Esophagus muscularis mucosa (tissue), 3 donors: ENCODE results near the gene OGDH.

Source experiments
- POLR2A ChIP-seq: fragments of 450-650 bp; IDR thresholded peaks from one replicate; pipeline ENCODE4 v1.6.1; 2017; ENCODE audit warnings: antibody characterized with exemption, moderate library complexity, mild to moderate bottlenecking, low read depth
- TF ChIP-seq, protein P1 (sequence below), 3 experiments: fragments of 200-600 bp in 2 of 3; fragments of 450-650 bp in 1 of 3; sonication (generic) in 2 of 3; IDR thresholded peaks; one replicate each; pipeline ENCODE4 v1.5.1; 2017 to 2019; ENCODE audit warnings: antibody characterized with exemption in 3 of 3, mild to moderate bottlenecking in 2 of 3, moderate library complexity in 1 of 3

DNA sequence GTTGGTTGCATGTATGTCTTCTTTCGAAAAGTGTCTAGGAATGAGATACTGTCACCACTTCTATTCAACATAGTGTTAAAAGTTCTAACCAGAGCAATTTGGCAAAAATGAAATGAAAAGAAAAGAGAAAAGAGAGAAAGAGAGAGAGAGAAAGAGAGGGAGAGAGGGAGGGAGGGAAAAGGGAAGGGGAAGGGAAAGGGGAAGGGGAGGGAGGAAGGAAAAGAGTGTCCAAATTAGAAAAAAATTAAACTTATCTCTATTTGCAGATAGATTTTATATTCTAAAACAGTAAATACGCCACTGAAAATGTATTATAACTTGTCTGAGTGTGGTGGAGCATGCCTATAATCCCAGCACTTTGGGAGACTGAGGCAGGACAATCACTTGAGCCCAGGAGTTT, 48.9 kb upstream of the OGDH start:
- TF ChIP-seq, protein P1, sequence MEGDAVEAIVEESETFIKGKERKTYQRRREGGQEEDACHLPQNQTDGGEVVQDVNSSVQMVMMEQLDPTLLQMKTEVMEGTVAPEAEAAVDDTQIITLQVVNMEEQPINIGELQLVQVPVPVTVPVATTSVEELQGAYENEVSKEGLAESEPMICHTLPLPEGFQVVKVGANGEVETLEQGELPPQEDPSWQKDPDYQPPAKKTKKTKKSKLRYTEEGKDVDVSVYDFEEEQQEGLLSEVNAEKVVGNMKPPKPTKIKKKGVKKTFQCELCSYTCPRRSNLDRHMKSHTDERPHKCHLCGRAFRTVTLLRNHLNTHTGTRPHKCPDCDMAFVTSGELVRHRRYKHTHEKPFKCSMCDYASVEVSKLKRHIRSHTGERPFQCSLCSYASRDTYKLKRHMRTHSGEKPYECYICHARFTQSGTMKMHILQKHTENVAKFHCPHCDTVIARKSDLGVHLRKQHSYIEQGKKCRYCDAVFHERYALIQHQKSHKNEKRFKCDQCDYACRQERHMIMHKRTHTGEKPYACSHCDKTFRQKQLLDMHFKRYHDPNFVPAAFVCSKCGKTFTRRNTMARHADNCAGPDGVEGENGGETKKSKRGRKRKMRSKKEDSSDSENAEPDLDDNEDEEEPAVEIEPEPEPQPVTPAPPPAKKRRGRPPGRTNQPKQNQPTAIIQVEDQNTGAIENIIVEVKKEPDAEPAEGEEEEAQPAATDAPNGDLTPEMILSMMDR (IDR thresholded peaks at IDR 0.05), result no peak
- no peak for TF ChIP-seq POLR2A
